GM19468 (cell line): ENCODE results near the gene SEC24B.
"Not testable (repeated sequence)": the region's sequence is repeated elsewhere in the genome, so short reads cannot be mapped to it uniquely, and the experiment has no call there.

Experiments used
- ATAC-seq: cut with Tn5 transposase; IDR thresholded peaks from one replicate; pipeline ENCODE4 v1.9.1; 2021; ENCODE audit warnings: mild to moderate bottlenecking, moderate library complexity, moderate number of reproducible peaks; ENCODE audit not compliant: unreplicated experiment; ENCODE audit errors: extremely low read depth

The SEC24B gene

GRCh38 chr4:109571494-109571893 lies 137.9 kb downstream of the SEC24B start:
- no peak for ATAC-seq

DNA sequence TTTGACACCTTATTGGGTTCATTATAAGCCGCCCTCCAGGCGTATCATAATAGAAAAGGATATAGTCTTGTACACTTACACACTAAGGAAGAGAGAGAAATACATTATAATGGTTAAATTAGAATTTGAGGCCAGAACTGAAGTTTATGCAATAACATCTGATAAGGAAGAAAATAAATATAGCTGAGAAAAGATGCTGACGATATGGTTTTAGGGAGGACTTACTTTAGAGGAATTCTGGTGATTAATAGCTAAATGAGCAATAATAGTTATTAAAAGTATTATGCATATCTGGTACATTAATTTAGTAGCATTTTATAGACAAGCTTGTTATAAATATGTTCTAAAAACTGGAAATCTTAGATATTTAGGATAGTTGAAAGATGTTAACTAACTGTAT lies 138.5 kb downstream of the SEC24B start:
- ATAC-seq = no peak

DNA sequence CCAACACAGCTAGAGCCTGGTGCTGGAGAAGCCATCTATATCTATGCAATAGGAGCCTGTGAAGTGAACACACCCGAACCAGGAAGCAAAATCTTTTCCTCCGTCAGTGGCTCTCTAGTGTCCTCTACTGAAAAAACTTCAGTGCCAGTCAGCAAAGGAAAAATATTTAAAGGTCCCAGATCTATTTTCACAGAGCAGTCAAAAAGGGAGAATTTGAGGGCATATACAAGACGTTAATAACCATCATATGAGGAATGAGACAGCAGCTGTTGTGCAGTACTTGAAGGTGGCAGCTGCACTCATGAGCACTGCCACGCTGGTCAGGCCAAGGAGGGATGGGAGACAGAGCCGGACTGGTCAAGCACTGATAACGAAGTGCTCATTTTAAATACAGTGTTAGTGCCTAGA lies 140.8 kb downstream of the SEC24B start:
- ATAC-seq = no peak

- no peak for ATAC-seq
Measured at GRCh38 chr4:109574931-109575804, 141.6 kb downstream of the SEC24B start.

GRCh38 chr4:109576462-109576861 lies 142.8 kb downstream of the SEC24B start:
- no peak for ATAC-seq

DNA sequence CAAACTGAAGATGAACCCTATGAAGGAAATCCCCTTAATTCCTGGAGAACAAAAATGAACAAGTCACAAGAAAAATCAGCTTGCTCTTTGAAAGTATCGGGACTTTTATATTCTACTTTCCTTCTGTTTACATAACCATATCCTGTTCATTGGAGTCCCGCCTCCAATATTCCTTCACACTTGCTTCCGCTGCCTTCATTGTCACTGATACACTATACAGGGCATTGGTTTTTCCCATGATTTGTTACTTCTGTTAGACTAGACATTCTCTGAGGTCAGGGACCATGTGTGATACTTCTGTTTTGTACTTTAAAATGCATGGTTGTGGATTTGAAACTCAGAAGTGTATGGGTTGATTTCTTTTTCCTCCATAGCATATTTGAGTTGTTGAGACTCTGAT lies 145.2 kb downstream of the SEC24B start:
- ATAC-seq = no peak

- not testable (repeated sequence) for ATAC-seq
Measured at GRCh38 chr4:109579997-109580396, 146.4 kb downstream of the SEC24B start.

- peak; percentile 84 for ATAC-seq
Measured at GRCh38 chr4:109588176-109588575, 154.6 kb downstream of the SEC24B start.

DNA sequence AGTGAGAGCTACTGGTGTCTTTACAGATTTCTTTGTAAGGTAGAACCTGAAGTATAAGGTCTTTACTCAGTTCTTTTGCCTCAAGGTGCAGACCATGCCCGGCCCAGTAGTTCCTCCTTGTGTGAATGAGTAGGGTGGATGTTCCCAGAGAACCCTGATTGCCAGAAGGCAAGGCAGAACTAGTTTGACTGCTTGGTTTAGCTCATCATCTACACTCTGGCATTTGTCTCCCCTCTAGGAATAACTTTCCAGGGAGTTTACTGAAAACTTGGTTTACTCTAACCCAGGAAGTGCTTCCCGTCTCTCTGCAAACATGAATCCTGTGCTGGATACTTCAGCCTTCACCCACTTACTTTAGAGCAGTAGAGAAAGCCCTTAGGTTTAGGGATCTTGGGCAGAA lies 155.5 kb downstream of the SEC24B start:
- no peak for ATAC-seq

DNA sequence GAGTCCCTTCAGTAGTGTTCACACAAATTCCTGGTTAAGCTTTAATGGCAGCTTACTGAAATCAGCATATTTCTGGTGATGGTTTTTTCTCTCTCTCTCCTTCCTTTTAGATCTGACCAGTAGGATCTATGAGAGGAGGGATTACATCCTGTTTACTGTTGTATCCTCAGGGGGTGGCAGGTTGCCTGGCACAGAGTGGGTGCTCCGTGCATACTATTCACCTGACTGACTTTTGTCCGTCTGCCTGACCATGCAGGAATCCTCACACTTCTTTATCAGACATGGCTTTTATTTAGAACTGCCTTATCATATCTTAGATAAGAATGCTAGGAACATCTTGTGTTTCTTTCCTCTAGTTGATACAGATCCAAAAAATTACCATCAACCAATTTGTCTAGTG lies 156.0 kb downstream of the SEC24B start:
- ATAC-seq = no peak
